Activated CD8-positive, alpha-beta T cell treated with anti-CD3 and anti-CD28 coated beads, Interleukin-2, amount 10 ng/mL, durations not matched to agents 7 days and 5 days (primary cell): ENCODE data around the gene ACTA1. TPM values are rescaled to one million over a fixed set of nuclear protein-coding genes. Genes with fewer than 3 reads are reported as not detected.

ENCODE experiments used
- ATAC-seq: fragments of 150-1000 bp; cut with Tn5 transposase; one replicate; pipeline ENCODE4 v1.10.0; 2021; ENCODE audit warnings: moderate library complexity
- CTCF ChIA-PET: fragments of 350-600 bp; sonication (Branson Sonifier 250); formaldehyde crosslinking; loops from one replicate; lab custom pipeline; 2021; ENCODE audit warnings: antibody characterized with exemption; lab: Charles Lee
- POLR2A ChIA-PET: fragments of 350-600 bp; sonication (Branson Sonifier 250); formaldehyde crosslinking; loops from one replicate; lab custom pipeline; 2021; ENCODE audit warnings: antibody characterized with exemption; lab: Charles Lee
- DNase-seq: peaks from one replicate; pipeline ENCODE4 v3.0.0-alpha.2; 2020
- H3K27ac Mint-ChIP-seq: one replicate; pipeline ENCODE4 v1.8.0; 2021; ENCODE audit warnings: mild to moderate bottlenecking, mixed read lengths
- H3K27me3 Mint-ChIP-seq: one replicate; pipeline ENCODE4 v1.8.0; 2021; ENCODE audit warnings: low read depth, mixed read lengths
- H3K36me3 Mint-ChIP-seq: one replicate; pipeline ENCODE4 v1.8.0; 2021; ENCODE audit warnings: low read depth, mixed read lengths
- H3K4me1 Mint-ChIP-seq: one replicate; pipeline ENCODE4 v1.8.0; 2021; ENCODE audit warnings: low read depth, mixed read lengths
- H3K4me3 Mint-ChIP-seq: one replicate; pipeline ENCODE4 v1.8.0; 2021; ENCODE audit warnings: mild to moderate bottlenecking, mixed read lengths
- H3K9me3 Mint-ChIP-seq: one replicate; pipeline ENCODE4 v1.8.0; 2022; ENCODE audit warnings: mixed read lengths; ENCODE audit not compliant: insufficient read depth
- total RNA-seq, 2 experiments: library from RNA; stranded (reverse); gene quantifications; one replicate each; pipeline ENCODE4 v1.2.3, GENCODE V29; 2021

ACTA1 gene
- total RNA-seq, 2 experiments from 2014 or later, result not detected

DNA sequence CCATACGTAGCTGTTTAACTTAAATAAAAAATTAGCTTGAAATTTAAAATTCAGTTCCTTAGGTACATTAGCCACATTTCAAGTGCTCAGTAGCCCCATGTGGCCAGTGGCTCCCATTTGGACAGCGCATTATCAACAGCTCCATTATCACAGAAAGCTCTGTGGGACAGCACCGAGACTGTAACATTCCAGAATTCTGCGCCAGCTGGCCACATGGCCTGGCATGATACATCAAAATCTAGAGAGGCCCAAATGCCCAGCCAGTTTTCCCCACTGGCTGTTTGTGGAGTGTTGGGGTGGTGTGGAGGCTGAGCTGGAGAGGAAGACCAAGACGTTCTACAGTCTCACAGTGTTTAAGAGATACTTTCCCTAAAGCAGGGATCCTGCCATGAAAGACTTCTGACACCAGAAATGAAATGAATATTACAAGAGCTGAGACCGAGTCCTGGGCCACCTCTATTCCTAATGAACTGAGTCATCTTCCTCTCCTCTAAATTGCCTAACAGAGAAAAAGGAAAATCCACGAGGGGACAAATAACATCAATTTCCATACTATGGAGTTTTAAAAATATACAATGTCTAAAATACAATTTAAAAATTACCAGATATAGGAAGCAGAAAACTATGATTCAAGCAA lies 27.3 kb upstream of the ACTA1 start:
- Mint-ChIP-seq H3K4me3 (no peak overlapping the region), H3K4me1 (peaks cover 4% of the 10 kb centered on the region), H3K27me3 (no peaks in the 10 kb centered on the region), H3K9me3 (no peaks in the 10 kb centered on the region), H3K27ac (no peak overlapping the region), H3K36me3 (peaks cover 66% of the 10 kb centered on the region)
- ATAC-seq (no peak), DNase-seq (no peak)
- ChIA-PET CTCF (no interaction called here), POLR2A (no interaction called here)

- Mint-ChIP-seq H3K4me1 (peaks cover 7% of the 10 kb centered on the region), H3K4me3 (no peak overlapping the region), H3K27ac (no peak overlapping the region), H3K9me3 (no peaks in the 10 kb centered on the region), H3K27me3 (no peaks in the 10 kb centered on the region), H3K36me3 (peaks cover 62% of the 10 kb centered on the region)
- ChIA-PET CTCF (interaction anchor here (0.9 kb wide), 1 partner anchor 19 kb away, joined by 3 read pairs; no protein-coding TSS in a partner anchor), POLR2A (no interaction called here)
- ATAC-seq, result no peak
- DNase-seq, result no peak
Observed at GRCh38 chr1:229459815-229460214, 25.9 kb upstream of the ACTA1 start.

DNA sequence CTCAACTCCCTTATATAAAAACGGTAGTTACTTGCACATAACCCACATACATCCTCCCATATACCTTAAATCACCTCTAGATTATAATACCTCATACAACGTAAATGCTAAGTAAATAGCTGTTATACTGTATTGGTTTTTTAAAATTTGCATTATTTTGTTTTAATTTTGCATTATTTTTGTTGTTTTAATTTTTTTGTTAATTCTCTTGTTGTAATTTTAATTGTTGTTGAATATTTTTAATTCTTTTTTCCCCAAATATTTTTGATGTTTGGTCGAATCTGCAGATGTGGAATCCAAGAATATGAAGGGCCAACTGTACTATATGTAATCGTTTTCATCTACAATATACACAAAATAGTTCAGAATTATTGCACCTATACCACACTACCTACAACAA lies 23.5 kb upstream of the ACTA1 start:
- no peak overlapping the region for H3K4me3 Mint-ChIP-seq
- no peaks in the 10 kb centered on the region for H3K9me3 Mint-ChIP-seq
- peaks cover 50% of the 10 kb centered on the region for H3K36me3 Mint-ChIP-seq
- POLR2A ChIA-PET, result no interaction called here
- CTCF ChIA-PET, result no interaction called here
- no peak for DNase-seq
- H3K4me1 Mint-ChIP-seq, result peaks cover 7% of the 10 kb centered on the region
- no peak overlapping the region for H3K27ac Mint-ChIP-seq
- no peak for ATAC-seq
- no peaks in the 10 kb centered on the region for H3K27me3 Mint-ChIP-seq

- POLR2A ChIA-PET, result interaction anchor here (0.6 kb wide), 1 partner anchor 16 kb away, joined by 4 read pairs; no protein-coding TSS in a partner anchor
Observed at GRCh38 chr1:229456016-229456415, 22.1 kb upstream of the ACTA1 start.

GRCh38 chr1:229454056-229454455 lies 20.2 kb upstream of the ACTA1 start:
- CTCF ChIA-PET, result interaction anchor here (0.9 to 1.9 kb wide), 3 partner anchors 112 to 199 kb away, joined by 3 to 12 read pairs (median 10); no protein-coding TSS in a partner anchor
- ATAC-seq (no peak), DNase-seq (no peak)
- no peak overlapping the region for H3K4me3 Mint-ChIP-seq
- peaks cover 7% of the 10 kb centered on the region for H3K4me1 Mint-ChIP-seq
- no peak overlapping the region for H3K27ac Mint-ChIP-seq
- H3K36me3 Mint-ChIP-seq, result peaks cover 36% of the 10 kb centered on the region
- no peaks in the 10 kb centered on the region for H3K9me3 Mint-ChIP-seq
- H3K27me3 Mint-ChIP-seq, result no peaks in the 10 kb centered on the region
- POLR2A ChIA-PET, result no interaction called here

More at GRCh38 chr1:229456016-229456415, 22.1 kb upstream of the ACTA1 start:
- Mint-ChIP-seq H3K4me3 (no peak overlapping the region), H3K4me1 (peaks cover 7% of the 10 kb centered on the region), H3K27ac (no peak overlapping the region), H3K9me3 (no peaks in the 10 kb centered on the region), H3K36me3 (peaks cover 44% of the 10 kb centered on the region), H3K27me3 (no peaks in the 10 kb centered on the region)
- ATAC-seq (no peak), DNase-seq (no peak)
- CTCF ChIA-PET, result no interaction called here

GRCh38 chr1:229452956-229453801 lies 19.3 kb upstream of the ACTA1 start:
- ChIA-PET POLR2A (no interaction called here), CTCF (interaction anchor here (0.7 to 2.2 kb wide), 7 partner anchors 11 to 199 kb away, joined by 3 to 12 read pairs (median 8); no protein-coding TSS in a partner anchor)
- Mint-ChIP-seq H3K27ac (no peak overlapping the region), H3K27me3 (no peaks in the 10 kb centered on the region), H3K9me3 (no peaks in the 10 kb centered on the region), H3K4me1 (peaks cover 7% of the 10 kb centered on the region), H3K4me3 (no peak overlapping the region), H3K36me3 (peaks cover 41% of the 10 kb centered on the region)
- ATAC-seq (no peak), DNase-seq (no peak)

DNA sequence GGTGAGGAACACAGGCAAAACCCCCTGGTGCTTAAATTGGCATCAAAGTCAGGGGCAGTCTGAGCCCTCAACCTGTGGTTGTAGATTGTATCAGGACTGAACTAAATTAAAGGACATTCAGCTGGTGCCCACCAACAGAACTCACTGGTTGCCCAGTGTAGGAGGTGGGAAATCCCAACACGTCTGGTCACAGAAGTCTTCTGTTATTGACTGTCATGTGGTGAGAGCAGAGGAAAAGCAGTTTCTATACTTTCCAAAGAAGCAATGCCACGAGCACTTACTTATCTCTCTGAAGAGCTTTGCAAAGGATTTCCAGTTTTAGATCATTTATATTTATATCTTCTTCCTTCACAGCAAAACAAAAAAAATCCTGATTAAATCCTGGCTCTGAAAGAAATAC lies 15.0 kb upstream of the ACTA1 start:
- POLR2A ChIA-PET, result interaction anchor here (0.9 kb wide), 1 partner anchor 39 kb away, joined by 3 read pairs; no protein-coding TSS in a partner anchor
- H3K27ac Mint-ChIP-seq, result no peak overlapping the region
- DNase-seq (no peak), ATAC-seq (no peak)
- H3K36me3 Mint-ChIP-seq, result peaks cover 46% of the 10 kb centered on the region
- CTCF ChIA-PET, result no interaction called here
- H3K9me3 Mint-ChIP-seq, result no peaks in the 10 kb centered on the region
- H3K4me1 Mint-ChIP-seq, result no peaks in the 10 kb centered on the region
- H3K27me3 Mint-ChIP-seq, result no peaks in the 10 kb centered on the region
- no peak overlapping the region for H3K4me3 Mint-ChIP-seq

DNA sequence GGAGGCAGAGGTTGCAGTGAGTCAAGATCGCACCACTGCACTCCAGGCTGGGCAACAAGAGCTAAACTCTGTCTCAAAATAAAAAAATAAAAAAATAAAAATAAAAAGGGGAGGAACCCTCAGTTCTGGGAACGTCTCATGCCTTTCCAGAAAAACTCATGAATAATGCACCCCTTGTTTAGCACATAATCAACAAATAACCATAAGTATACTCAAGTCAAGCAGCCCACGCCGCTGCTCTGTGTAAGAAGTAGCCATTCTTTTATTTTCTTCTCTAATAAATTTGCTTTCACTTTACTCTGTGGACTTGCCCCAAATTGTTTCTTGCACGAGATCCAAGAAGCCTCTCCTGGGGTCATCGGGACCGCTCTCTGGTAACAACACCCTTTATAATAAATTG lies 14.5 kb upstream of the ACTA1 start:
- Mint-ChIP-seq H3K4me1 (no peaks in the 10 kb centered on the region), H3K27me3 (no peaks in the 10 kb centered on the region), H3K9me3 (no peaks in the 10 kb centered on the region), H3K36me3 (peaks cover 46% of the 10 kb centered on the region), H3K27ac (no peak overlapping the region), H3K4me3 (no peak overlapping the region)
- ATAC-seq (no peak), DNase-seq (no peak)
- POLR2A ChIA-PET, result no interaction called here
- CTCF ChIA-PET, result no interaction called here

DNA sequence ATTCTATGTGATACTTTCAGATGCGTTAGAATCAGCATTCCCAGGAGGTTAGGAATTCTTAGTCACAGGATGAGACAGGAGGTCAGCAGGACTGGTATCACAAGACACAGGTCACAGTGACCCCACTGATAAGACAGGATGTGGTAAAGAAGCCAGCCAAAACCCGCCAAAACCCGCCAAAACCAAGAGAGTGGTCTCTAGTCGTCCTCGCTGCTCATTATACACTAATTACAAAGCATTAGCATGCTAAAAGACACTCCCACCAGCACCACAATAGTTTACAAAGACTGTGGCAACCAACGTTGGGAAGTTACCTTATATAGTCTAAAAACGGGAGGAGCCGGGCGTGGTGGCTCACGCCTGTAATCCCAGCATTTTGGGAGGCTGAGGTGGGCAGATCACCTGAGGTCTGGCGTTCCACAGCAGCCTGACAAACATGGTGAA lies 13.9 kb upstream of the ACTA1 start:
- Mint-ChIP-seq H3K4me3 (no peak overlapping the region), H3K4me1 (no peaks in the 10 kb centered on the region), H3K9me3 (no peaks in the 10 kb centered on the region), H3K27me3 (no peaks in the 10 kb centered on the region), H3K36me3 (peaks cover 46% of the 10 kb centered on the region), H3K27ac (no peak overlapping the region)
- ATAC-seq, result no peak
- DNase-seq, result no peak
- POLR2A ChIA-PET, result no interaction called here
- CTCF ChIA-PET, result no interaction called here

DNA sequence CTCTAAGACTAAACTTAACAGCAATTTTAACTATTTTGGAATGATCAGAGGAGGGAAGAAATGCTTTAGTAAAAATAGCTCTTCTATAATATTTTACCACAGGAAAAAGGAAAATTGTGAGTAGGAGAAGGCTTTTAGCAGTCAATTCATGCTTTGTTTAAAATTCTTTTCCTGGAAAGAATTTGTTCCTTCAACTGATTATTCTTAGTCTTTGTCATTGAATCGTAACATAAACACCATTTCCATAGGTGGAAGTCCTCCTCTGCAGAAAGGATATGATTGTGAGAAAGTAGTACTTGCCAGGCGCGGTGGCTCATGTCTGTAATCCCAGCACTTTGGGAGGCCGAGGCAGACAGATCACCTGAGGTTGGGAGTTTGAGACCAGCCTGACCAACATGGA lies 11.9 kb upstream of the ACTA1 start:
- Mint-ChIP-seq H3K27ac (no peak overlapping the region), H3K9me3 (no peaks in the 10 kb centered on the region), H3K27me3 (no peaks in the 10 kb centered on the region), H3K36me3 (peaks cover 50% of the 10 kb centered on the region), H3K4me3 (no peak overlapping the region), H3K4me1 (peaks cover 14% of the 10 kb centered on the region)
- POLR2A ChIA-PET, result interaction anchor here (1.0 kb wide), 1 partner anchor 120 kb away, joined by 3 read pairs; no protein-coding TSS in a partner anchor
- CTCF ChIA-PET, result interaction anchor here (1.6 to 1.7 kb wide), 2 partner anchors 36 kb away, joined by 5 read pairs; no protein-coding TSS in a partner anchor
- DNase-seq, result no peak
- ATAC-seq, result no peak

DNA sequence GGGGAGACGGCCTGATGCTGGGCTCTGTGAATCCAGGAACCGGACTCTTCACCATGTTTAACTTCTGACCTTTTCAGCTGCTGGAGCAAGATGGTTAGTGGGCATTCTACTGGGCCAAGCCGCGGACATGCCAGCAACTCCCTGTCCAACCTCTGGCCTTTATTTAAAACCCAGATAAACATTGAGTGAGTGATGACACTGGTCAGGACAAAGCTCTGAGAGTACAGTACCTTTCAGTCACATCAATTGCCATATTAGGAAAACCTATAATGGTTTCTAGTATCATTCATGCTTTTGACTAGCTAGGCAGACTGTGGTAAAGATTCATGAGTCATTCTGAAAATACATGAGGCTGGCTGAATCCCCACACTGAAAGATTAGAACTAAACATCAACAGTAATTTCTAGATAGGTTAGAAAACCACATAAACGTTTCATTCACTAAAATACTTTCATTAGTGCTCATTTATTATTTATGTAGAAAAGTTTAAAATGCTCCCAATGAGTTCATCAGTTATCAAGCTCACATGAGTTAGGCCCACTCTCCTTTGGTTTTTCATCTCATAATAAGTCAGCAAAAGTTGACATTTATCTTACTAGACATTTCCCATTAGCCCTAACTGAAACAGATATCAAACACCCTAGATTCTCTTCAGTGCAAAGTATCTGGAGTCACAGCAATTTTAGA lies 7.1 kb upstream of the ACTA1 start:
- Mint-ChIP-seq H3K4me1 (peaks cover 30% of the 10 kb centered on the region), H3K9me3 (no peaks in the 10 kb centered on the region), H3K27me3 (peaks cover 9% of the 10 kb centered on the region), H3K4me3 (peak overlapping the region; percentile 10), H3K27ac (peak overlapping the region; percentile 73), H3K36me3 (peaks cover 44% of the 10 kb centered on the region)
- peak; percentile 56 for DNase-seq
- CTCF ChIA-PET, result interaction anchor here (0.7 to 3.1 kb wide), 8 partner anchors 10 to 183 kb away, joined by 3 to 16 read pairs (median 8); no protein-coding TSS in a partner anchor
- peak; percentile 94 for ATAC-seq
- POLR2A ChIA-PET, result interaction anchor here (0.7 to 1.4 kb wide), 2 partner anchors 30 to 68 kb away, joined by 3 to 5 read pairs; no protein-coding TSS in a partner anchor
